SU-DHL-6 (cell line): ENCODE results near the gene STN1.

ENCODE experiments used
- H2AFZ ChIP-seq: fragments of 200-600 bp; sonication (generic); 2 replicates; pipeline ENCODE4 v1.6.1; 2014; ENCODE audit warnings: low read depth, mild to moderate bottlenecking, moderate library complexity, mixed read lengths, antibody characterized with exemption, low read length; ENCODE audit not compliant: severe bottlenecking
- H3F3A ChIP-seq: fragments of 200-600 bp; shearing (Covaris generic); 2 replicates; pipeline ENCODE4 v1.6.0; 2016; ENCODE audit warnings: antibody characterized with exemption, mild to moderate bottlenecking; ENCODE audit not compliant: insufficient read depth
- H3K27ac ChIP-seq: fragments of 200-600 bp; sonication (generic); 2 replicates; pipeline ENCODE4 v1.5.1; 2016; ENCODE audit warnings: low read depth, mild to moderate bottlenecking, low read length, moderate library complexity, mixed read lengths
- H3K27me3 ChIP-seq: fragments of 200-600 bp; sonication (generic), shearing (Covaris generic); 2 replicates; pipeline ENCODE4 v1.6.0; 2014; ENCODE audit warnings: mild to moderate bottlenecking, low read length
- H3K36me3 ChIP-seq: fragments of 200-600 bp; sonication (generic); 2 replicates; pipeline ENCODE4 v1.6.1; 2014; ENCODE audit warnings: mild to moderate bottlenecking, low read length, mixed read lengths
- H3K4me2 ChIP-seq: fragments of 300-600, 200-600 bp; shearing (Covaris generic), sonication (generic); 2 replicates; pipeline ENCODE4 v1.6.0; 2014; ENCODE audit warnings: low read length, low read depth, mild to moderate bottlenecking; ENCODE audit not compliant: poor library complexity, severe bottlenecking
- H3K4me3 ChIP-seq: fragments of 200-600 bp; sonication (generic); 2 replicates; pipeline ENCODE4 v1.5.1; 2014; ENCODE audit warnings: antibody characterized with exemption, low read length, mild to moderate bottlenecking, mixed read lengths; ENCODE audit not compliant: insufficient read depth, poor library complexity, severe bottlenecking
- H3K79me2 ChIP-seq: fragments of 200-600 bp; sonication (generic); 2 replicates; pipeline ENCODE4 v1.6.1; 2014; ENCODE audit warnings: mild to moderate bottlenecking, low read length, moderate library complexity; ENCODE audit not compliant: insufficient read depth
- H3K9ac ChIP-seq: fragments of 200-600 bp; sonication (generic); 2 replicates; pipeline ENCODE4 v1.7.0; 2014; ENCODE audit warnings: mild to moderate bottlenecking, low read length
- H3K9me2 ChIP-seq: fragments of 200-600 bp; sonication (generic); replicated peaks from 2 replicates; pipeline ENCODE4 v1.6.1; 2014; ENCODE audit warnings: low read length; ENCODE audit not compliant: insufficient read depth
- H3K9me3 ChIP-seq: fragments of 200-600 bp; sonication (generic); 2 replicates; pipeline ENCODE4 v1.6.1; 2014; ENCODE audit warnings: low read length, mixed read lengths; ENCODE audit not compliant: insufficient read depth
- H4K20me1 ChIP-seq: fragments of 200-600 bp; sonication (generic); 2 replicates; pipeline ENCODE4 v1.6.1; 2014; ENCODE audit warnings: low read depth, mild to moderate bottlenecking, antibody characterized with exemption, low read length, moderate library complexity, mixed read lengths
- CTCF ChIP-seq: fragments of 200-600 bp; sonication (generic); IDR thresholded peaks from one replicate; pipeline ENCODE4 v1.5.1; 2017; ENCODE audit warnings: antibody characterized with exemption, mild to moderate bottlenecking, low read length, moderate library complexity; ENCODE audit not compliant: insufficient read depth, poor library complexity, severe bottlenecking
- EZH2phosphoT487 ChIP-seq: fragments of 200-600 bp; sonication (generic), shearing (Covaris generic); conservative IDR thresholded peaks from 2 replicates; pipeline ENCODE4 v1.6.1; 2018; ENCODE audit warnings: mild to moderate bottlenecking, antibody characterized with exemption, low read length, moderate library complexity, mixed read lengths

The STN1 gene

GRCh38 chr10:103931603-103932002 lies 13.6 kb upstream of the STN1 start:
- Histone ChIP-seq H2AFZ (no peak overlapping the region), H3K9ac (no peak overlapping the region), H3K9me2 (no peaks in the 10 kb centered on the region), H3K36me3 (no peaks in the 10 kb centered on the region), H3K79me2 (no peaks in the 10 kb centered on the region), H3K9me3 (no peaks in the 10 kb centered on the region), H3K4me2 (no peak overlapping the region), H4K20me1 (no peaks in the 10 kb centered on the region), H3F3A (no peaks in the 10 kb centered on the region), H3K27me3 (no peaks in the 10 kb centered on the region), H3K4me3 (no peak overlapping the region), H3K27ac (no peak overlapping the region)
- TF ChIP-seq CTCF: no peak
- TF ChIP-seq EZH2phosphoT487: no peak

- H2AFZ ChIP-seq: no peak overlapping the region
- no peaks in the 10 kb centered on the region for H3K36me3 ChIP-seq
- TF ChIP-seq CTCF (no peak), EZH2phosphoT487 (no peak)
- H3K27ac ChIP-seq: no peak overlapping the region
- no peaks in the 10 kb centered on the region for H3K79me2 ChIP-seq
- no peak overlapping the region for H3K4me2 ChIP-seq
- no peaks in the 10 kb centered on the region for H3K27me3 ChIP-seq
- H4K20me1 ChIP-seq: no peaks in the 10 kb centered on the region
- no peak overlapping the region for H3K9ac ChIP-seq
- no peak overlapping the region for H3K4me3 ChIP-seq
- no peaks in the 10 kb centered on the region for H3K9me2 ChIP-seq
- no peaks in the 10 kb centered on the region for H3K9me3 ChIP-seq
- no peaks in the 10 kb centered on the region for H3F3A ChIP-seq
Measured at GRCh38 chr10:103930881-103931280, 12.9 kb upstream of the STN1 start.

GRCh38 chr10:103930449-103930848 lies 12.5 kb upstream of the STN1 start:
- H3K4me3 ChIP-seq: no peak overlapping the region
- H4K20me1 ChIP-seq: no peaks in the 10 kb centered on the region
- no peaks in the 10 kb centered on the region for H3K9me2 ChIP-seq
- no peak overlapping the region for H3K9ac ChIP-seq
- H3K27me3 ChIP-seq: no peaks in the 10 kb centered on the region
- H3K9me3 ChIP-seq: no peaks in the 10 kb centered on the region
- no peaks in the 10 kb centered on the region for H3K79me2 ChIP-seq
- H3K27ac ChIP-seq: no peak overlapping the region
- TF ChIP-seq CTCF (no peak), EZH2phosphoT487 (no peak)
- H3K4me2 ChIP-seq: no peak overlapping the region
- no peaks in the 10 kb centered on the region for H3F3A ChIP-seq
- H3K36me3 ChIP-seq: no peaks in the 10 kb centered on the region
- H2AFZ ChIP-seq: no peak overlapping the region
